HG02970 (cell line): ENCODE data around the gene MMAA.

Experiments
- ATAC-seq: cut with Tn5 transposase; IDR thresholded peaks from one replicate; pipeline ENCODE4 v1.9.1; 2021; ENCODE audit warnings: mild to moderate bottlenecking, moderate library complexity, moderate number of reproducible peaks; ENCODE audit not compliant: unreplicated experiment, low FRiP score

Gene MMAA

DNA sequence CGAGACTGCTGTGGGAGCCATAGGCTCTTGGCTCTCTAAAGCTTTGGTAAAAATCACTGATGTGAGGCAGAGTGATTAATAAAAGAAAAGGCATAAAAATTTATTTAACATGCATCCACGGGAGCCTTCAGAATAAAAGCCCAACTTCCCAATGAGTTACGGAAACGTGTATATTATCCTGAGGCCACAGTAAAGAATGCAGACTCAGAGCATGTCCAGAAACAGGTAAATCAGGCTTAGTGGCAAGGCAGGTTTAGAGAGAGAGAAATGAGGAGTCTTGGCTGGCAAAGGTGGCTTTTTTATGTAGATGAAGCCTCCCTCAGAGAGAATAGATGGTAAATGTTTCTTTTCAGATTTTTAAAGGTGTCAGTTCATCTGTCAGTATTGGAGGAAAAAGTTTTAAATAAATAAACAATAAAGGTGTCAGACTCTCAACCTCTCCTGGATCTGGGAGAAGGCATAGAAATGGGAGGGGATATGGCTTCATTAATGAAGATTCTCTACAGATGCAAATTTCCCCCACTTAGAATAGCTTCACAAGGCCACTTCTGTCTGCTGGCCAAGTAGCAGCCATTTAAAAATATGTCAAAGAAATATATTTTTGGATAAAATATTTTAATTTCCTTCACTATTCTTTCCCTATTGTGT lies 84.8 kb downstream of the MMAA start:
- no peak for ATAC-seq

DNA sequence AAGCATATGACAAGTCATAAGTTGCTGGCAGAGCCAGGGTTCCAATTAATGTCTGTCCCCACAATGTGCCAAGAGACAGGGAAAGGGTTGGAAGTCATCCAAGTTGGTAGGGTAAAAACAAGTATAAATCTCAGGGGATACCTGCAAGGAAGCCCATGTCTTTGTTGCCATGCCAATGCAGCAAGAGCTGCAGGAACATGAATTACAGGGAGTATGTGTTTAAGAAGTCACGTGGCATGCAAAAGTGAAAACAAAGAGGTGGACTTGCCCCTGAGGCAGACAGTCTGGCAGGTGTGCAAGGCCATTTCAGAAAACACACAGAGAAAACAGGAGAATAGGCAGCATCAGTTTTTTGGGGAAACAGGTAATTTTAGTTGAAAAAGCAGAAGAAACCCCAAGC lies 90.2 kb downstream of the MMAA start:
- ATAC-seq, result no peak
